NOMO-1 (cell line): ENCODE results near the gene PCDH19.

Experiments
- DNase-seq, 2 experiments: peaks; one replicate each; lab custom pipeline; 2025; ENCODE audit not compliant: unreplicated experiment in 2 of 2; lab: John Stamatoyannopoulos, UW

Gene PCDH19

DNA sequence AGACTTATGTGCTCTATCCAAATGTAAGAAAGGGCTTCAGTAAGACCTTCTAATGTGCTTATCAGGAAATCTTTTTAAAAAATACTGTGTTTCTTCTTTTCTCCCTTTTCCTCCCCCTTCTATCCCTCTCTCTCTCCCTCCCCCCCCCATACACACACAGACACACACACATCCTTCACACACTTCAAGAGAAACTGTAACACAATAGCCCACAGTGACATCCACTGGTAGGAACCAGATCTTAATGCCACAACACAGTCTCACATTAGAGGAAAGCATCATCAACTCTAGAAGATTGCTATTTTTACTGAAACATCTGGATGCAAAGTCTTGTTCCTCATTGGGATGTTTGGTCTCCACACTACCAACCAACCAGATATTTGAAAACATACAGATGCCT is 4.6 kb downstream of the PCDH19 start:
- DNase-seq = no peak

DNA sequence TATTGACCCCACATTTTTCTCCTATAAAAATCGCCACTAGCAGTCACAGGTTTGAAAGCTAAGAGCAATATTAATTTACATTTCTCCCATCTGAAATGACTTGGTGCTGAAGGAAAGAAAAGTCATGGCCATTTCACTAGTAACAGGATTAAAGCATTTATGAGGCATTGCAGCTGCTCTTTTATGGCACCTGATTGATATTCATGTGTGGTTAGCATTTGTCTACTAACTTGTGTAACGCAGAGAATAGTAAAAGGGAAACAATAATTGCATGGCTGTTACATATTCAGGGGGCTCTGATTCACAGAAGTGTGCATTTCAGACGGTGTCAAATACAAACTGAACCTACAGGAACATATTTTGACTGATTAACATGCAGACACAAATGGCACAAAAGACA is 5.2 kb downstream of the PCDH19 start:
- no peak for DNase-seq

DNA sequence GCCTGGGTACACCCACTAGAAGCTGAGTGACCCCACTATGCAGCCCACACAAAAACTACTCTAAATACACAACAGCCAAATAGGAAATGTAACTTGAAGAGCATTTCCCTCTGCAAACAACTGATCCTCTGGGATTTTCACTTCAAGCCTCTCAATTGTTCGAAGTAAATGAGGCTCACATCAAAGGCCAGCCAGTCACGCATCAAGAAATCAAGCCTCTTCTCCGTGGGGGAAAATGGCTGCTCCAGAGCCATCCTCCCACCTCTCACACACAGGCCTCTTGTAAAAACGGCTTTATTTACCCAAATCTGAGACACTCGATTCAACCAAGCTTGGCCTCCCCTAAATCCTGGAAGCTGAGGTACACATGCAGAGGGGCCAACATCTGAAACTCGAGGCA is 14.3 kb downstream of the PCDH19 start:
- DNase-seq = no peak

DNA sequence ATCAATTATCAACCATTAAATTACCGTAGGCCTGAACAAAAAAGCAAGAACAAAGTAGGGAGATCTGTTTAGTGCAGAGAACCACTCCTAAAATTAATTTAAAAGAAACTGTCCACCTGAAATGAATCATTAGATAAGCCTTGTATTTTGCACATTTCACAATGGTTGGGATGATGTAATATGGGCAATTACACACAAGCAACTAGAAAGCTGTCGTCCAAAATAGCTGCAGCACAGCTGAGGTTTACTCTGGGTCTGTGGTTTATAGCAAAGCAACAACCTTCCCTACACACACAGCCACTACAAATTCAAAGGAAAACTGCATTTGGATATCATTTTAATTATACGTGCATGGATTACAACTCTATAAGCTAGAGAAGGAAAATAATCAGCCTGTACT is 28.5 kb downstream of the PCDH19 start:
- DNase-seq = peak; percentile 39 to 53

DNA sequence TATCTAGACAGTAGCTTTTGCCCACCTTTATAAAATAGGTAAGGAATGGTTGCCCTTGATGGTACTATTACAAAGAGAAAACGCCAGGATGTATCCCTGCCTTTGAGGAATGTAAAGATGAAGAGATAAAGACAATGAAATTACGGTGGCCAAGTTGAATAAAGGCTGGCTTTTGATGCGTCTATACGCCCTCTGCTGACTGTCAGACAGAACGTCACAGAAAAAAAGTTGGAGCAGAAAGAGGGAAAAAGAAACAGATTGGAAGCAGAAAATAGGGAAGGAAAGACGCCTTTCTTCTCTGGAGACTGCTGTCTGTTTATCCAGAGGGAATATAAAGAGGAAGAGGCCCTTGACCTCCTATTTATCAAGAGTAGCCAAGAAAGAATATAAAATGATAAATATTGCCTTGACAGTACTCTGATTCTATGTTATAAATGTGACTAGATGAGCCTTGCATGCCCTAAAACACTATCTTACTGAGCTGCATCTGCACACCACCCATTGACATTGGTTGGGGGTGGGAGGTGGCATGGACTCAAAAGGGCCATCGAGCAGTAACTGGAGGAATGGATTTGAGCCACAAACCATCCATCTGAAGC is 30.6 kb downstream of the PCDH19 start:
- DNase-seq = peak in 1 of 2 experiments; percentile 4

DNA sequence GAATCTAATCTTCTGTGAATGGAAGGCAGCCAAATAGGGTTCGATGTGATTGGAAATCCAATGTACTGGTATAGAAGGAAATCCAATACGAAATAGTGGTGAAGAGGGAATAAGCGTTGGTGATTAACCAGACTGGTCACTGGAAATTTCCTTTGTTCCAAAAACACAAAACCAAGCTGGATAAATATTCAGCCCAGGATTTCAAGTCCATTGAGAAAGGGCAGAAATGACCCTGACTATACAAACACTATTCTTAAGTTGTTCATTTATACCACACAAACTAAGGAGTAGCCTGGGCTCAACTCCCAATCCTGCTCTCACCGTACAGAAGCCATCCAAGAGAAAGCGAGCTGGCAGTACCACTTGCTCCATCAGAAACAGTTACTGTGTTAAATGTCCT is 32.2 kb downstream of the PCDH19 start:
- no peak for DNase-seq

DNA sequence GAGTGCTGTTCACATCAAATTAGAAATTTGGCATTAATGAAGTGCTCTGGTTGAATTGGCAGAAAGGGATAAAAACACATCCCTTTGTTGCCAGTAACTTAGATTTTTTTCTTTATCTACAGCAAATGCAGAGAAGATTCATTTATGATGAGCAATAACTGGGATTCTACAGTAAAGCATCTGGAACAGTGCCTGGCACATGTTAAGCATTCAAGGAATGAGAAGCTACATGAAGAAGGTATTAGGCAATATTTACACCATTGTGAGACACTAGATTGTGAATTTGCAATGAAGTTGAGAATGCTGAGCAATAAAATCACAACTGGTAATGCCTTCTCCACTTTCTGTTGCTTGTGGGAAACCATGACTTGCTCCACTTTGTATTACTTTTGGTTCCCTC is 33.5 kb downstream of the PCDH19 start:
- no peak for DNase-seq

DNA sequence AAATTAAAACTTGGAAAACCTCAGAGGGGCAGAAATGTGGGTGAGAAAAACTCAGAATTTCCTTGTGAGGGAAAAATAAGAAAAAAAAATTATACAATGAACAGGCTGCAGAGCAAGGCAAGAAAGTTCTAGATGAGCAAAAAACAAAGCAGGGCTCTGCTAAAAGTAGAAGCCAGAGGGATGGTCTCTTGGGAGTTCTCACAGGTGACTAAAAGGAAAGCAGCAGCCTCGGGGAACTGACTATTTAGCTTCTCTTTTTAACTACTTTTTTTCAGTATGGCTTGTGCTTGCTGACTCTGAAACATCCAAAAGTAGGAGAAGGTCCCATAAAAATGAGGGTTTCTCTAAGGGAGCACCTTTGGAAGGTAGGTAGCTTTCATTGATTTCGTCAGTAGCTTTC is 36.4 kb downstream of the PCDH19 start:
- no peak for DNase-seq

DNA sequence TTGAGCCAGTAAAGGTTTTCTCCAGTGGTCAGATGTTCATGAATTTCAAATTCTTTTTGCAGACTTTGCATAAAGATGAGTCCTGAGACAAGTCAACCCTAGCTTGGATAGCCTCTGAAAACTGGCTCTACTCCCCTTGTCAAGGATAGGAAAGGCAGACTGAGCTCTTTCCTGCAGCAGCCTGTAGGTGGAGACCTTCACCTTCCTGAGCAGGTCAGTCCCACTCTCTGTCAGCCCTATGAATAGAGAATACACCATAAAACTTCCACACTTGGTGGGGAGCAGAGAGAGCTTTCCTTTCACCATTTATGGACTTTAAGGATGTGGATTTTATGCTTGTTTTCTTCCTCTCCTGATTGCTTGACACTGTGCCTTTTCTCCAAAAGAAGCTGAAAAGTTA is 41.9 kb downstream of the PCDH19 start:
- DNase-seq = peak in 1 of 2 experiments; percentile 8

DNA sequence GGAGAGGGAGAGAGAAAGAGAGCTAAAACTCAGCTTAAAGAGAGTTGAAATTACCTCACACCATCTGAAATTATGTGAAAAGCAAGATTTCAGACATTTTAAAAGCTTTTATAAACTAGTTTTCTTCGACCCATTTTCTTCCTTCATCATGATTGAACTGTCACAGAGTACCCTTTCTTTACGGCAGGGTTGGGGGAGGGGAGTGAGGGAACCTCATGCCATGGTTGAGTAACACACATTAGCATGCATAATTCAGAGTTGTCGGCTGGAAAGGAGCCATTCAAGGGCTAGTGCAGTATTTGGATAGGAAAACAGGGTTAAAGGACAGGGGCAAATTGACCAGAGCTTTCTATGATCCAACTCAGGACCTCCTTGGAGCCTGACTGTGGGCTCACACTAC is 46.2 kb downstream of the PCDH19 start:
- DNase-seq = no peak

DNA sequence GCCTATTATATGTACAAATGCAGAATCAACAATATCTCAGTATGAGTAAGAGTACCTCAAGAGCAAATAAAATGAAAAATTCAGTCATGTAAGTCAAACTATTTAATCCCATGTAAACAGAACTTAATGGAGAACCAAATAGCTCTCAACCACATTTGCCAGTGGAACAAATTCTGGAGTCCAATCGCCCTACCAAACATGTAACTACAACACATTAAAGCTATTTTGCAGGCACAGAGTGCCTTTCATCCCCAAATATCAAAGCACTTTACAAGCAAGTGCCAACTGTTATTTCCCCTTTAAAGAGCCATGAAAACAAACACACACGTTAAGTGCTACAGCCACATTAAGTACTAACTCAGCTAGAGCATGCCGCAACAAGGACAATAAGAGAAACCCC is 51.3 kb downstream of the PCDH19 start:
- no peak for DNase-seq

DNA sequence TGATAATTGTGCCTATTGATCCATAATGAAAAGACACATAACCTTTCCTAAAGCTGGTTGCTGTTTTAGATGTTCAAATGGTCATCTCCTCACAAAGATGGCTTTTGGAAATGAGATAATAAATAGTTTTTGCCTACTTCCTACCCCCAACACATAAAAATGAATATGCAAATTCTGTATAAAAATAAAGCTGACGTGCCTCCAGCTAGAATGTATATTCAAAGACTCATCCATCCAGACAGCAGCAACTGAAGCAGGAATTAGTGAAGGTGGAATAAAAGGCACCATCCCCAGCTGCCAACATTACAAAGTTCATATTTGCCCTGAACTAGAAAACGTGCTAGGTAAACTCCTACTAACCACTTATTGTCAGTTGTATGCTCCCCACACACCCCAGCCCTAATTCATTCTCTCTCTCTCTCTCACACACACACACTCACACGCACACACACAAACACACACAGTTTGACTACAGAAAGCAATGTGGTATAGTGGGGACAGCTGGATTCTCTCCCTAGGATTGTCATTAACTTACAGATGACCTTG is 53.6 kb downstream of the PCDH19 start:
- DNase-seq = no peak

DNA sequence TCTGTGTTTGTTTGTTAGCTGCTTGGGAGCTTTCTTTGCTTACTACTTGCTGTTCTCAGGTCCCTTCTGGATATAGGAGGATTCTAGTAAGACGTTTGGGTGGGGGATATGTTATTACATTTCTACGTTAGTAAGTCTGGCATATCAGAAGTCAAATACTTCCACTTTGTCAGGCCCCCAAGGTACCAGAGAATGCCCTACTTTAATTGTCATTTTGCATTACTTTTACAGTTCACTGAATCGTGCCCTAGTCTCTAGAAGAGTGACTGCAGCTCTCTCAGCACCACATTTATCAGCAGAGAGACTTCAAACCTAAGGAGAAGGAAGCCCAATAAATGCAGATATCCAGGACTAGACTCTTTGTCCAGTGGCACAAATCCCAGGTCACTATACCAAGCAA is 54.4 kb downstream of the PCDH19 start:
- DNase-seq = no peak

DNA sequence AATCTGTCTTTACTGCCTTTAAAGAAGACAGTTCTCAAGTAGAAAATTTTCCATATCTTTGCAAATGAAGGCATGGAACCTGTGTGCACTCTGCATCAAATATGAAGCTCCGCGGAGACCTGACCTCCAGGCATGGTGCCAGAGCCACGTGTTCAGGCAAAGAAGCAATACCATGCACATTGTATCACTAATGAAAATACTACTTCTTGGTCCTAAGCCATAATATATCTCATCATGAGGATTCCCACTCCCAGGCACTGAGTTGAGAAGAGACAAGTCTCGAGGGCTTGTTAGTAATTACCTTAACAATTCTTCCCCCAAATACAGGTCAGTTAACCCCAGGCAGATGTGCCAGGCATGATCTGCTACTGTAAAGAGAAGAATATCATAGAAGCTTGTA is 56.7 kb downstream of the PCDH19 start:
- DNase-seq = no peak

DNA sequence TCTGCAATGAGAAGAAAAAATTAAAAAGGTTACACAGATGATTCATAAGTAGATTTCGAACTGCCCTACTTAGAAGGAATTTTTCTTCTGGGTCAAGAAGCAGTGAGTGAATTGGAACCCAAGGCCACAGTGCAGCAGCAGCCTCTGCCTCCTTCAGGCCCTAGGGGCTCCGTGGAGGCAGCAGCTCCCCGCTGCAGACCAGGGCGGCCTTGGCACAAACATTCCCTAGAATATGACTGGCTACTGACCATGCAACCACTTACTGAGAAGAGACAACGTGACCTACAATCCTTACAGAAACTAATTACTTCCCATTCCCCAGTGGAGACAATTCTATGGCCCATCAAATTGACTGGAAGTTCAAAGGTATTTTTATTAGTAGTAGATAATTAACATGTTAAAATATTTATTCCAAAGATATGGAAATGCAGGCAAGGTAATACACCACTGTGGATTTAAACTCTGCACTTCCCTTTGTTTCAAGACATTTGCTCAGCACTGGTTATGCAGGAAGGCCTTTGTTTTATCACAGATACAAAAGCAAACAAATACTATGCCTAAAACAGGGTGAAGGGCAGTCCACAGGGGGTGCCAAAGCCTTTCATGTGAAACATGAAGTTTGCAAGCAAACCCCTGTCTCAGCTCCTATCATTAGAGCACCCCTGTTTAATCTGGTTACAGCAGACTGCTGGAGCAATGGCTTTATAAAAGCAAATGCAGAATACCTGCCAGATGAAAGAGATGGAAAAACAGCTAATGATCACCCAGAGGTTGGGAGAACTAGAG is 59.2 kb downstream of the PCDH19 start:
- DNase-seq = no peak

DNA sequence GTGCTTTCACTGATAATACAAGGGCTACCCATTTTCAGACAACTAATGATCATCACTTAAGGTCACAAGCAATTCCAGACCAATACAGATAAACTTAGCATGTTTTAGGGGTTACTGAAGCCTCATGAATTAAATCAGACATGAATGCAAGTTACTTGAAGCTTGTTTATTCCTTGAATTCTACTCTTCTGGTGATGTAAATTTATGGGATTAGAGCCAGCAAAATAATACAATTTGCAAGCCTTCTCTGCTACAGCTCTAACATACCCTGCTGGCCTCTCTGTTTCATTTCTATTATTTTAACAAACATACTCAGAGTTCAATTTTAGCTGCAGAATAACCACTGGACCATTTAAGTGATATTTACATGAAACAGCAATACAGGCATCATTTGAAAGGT is 60.7 kb downstream of the PCDH19 start:
- DNase-seq = no peak

DNA sequence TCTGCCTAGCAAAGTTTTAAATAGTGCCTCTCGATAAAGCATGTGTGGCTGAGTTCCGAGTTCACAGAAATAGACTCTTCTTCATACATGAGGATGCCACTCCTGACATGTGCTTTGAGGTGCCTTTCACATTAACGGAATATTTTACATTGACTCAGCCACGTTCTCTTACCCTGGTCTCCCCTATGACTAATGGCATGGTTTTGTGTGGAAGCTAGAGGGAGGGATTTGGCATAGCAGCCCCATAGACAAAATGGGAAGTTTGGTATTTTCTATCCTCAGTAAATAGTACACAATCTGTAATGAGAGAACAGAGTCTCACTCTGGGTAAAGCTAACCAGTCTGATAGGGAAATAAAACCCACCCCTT is 68.9 kb downstream of the PCDH19 start:
- DNase-seq = no peak

DNA sequence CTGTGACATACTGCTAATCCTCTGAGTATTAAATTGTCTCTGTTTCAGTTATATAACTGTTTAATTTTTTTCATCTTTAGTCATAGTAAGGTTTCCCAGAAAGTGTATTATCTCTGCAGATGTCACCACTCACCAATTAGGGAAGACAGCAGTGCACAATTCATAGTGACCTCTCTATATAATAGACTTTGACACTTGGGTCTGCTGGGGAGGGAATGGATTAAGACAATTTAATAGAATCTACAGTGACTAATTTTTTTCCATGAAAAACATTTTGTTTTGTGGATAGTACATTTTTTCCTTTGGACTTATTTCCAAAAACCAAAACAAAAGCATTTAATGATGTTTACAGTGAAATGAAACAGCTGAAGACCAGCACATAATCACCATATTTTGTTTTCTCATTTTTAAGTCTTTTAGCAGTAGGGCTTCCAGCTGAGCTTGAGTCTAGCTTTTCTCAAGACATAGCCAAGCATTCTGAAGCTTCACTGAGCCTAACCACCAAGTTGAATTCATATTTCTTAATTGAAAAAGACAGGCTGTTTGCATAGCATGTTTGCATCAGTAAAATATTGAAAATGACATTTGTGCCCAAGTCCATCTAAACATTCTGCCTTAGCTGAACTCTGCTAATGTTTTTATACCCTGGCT is 69.5 kb downstream of the PCDH19 start:
- DNase-seq = no peak

DNA sequence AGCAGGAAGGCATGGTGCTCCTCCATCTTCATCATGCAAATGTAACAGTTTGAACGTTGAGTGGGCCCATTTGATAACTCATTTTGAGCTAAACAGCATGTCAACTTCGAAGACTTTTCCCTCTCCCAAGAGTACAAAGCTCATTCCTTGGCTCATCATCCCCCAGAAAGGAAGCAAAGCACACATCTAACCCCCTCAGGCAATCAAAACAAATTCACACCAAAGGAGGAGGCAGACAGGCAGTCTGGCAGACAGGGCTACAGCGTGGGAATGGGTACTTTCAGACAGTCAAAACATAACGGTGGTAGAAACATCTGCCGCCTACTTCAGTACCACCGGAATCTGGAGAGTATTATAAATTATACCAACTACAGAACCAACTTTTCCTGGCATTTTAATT is 81.7 kb downstream of the PCDH19 start:
- DNase-seq = no peak

DNA sequence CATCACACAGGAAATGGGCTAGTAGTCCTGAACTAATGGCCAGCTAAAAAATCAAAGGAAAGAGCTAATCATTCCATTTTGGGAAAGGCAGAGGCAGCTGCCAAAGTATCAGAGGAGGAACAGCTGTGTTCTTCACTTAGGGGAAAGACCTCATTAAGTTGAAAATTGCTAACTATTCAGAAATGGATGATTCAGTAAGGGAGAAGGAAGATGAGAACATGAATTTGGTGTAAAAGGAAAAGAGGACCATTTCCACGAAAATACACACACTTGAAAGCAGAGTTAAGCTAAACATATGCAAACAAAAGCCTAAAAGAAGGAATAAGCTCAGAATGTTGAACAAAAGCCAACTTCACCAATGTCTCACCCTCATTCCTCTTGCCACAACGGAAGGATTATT is 90.4 kb downstream of the PCDH19 start:
- no peak for DNase-seq

DNA sequence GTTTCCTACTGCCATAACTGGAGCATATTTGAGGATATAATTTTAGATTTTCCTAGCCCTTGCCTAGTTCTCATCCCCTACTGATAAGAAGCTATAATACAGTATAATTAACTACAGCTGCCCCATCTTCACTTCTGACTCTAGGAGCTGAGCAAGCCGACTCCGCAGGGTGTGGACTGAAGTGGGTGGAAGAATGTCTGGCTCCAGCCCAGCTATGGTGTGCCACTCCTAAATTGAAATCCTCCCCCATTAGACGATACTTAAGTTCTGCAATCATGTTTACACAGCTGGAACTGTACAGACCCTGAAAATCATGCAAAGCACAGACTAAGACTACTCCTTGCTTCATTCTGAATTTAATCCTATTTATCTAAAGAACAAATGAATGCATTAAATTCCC is 93.1 kb downstream of the PCDH19 start:
- DNase-seq = no peak

DNA sequence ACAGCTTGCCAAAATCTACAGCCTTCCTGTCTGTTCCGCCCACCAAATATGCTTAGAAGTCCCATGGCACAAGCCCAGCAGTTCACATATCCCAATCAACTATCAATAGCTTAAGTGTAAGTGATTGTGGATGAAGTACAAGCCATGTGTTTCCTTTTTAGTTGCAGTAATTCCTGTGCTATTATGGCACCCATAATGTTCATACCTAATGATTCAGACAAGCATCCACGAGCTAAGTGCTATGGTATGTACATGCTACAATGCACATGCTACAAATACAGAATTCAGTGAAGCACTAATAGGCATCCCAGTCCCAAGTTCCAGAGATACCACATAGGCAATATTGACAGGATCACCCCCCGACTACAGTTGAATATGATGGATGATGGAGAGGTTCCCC is 94.5 kb downstream of the PCDH19 start:
- DNase-seq = no peak
